ENCODE results near the gene TRPM8.

GRCh38 chr2:233935426-233935825, 18.3 kb downstream of the TRPM8 start:
- TF ChIP-seq CTCF (IDR thresholded peaks at IDR 0.05) (no peak), POLR2A (IDR thresholded peaks at IDR 0.05) (no peak)

All from uterus (tissue), 2 donors.